ENCODE results near the gene GABRP.

DNA sequence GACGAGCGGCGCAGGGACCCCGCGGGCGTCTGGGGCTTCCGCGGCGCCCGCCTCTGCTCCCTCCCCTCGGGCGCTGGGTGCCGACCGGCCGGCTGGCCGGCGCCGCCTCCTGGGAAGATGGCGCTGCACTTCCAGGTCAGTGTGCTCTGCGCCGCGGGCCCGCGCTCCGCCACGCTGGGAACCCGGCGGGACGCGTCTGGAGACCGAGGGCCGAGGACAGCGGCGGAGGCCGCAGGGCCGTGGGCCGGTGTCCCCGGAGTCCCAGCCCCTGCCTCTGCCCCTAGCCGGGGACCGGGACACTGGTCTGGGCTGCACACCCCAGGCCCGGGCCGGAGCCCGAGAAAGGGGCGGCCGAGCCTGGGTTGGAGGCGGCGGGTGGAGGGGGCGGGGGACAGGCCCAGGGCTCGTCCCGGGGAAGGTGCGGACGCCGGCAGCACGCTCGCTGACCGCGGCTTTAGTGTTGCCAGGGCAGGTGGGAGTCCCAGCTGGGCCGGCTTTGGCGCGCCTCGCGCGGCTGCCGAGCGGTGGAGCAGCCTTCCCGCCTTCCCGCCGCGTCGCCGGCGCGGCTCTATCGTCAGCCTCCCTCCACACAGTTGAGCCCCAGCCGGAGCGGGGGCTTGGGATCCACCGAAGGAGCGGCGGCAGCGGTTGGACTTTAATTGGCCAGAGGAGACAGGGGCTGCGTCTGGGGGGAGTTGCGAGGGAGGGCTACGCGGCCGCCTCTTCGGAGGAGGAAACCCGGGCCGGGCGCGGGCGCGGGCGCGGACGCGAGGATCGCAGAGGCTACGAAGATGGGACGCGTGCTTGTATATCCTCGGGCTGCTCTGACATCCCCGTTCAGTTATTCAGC lies 78.6 kb downstream of the GABRP start, which contains the start of gene RANBP17:
- TF ChIP-seq, protein P1, sequence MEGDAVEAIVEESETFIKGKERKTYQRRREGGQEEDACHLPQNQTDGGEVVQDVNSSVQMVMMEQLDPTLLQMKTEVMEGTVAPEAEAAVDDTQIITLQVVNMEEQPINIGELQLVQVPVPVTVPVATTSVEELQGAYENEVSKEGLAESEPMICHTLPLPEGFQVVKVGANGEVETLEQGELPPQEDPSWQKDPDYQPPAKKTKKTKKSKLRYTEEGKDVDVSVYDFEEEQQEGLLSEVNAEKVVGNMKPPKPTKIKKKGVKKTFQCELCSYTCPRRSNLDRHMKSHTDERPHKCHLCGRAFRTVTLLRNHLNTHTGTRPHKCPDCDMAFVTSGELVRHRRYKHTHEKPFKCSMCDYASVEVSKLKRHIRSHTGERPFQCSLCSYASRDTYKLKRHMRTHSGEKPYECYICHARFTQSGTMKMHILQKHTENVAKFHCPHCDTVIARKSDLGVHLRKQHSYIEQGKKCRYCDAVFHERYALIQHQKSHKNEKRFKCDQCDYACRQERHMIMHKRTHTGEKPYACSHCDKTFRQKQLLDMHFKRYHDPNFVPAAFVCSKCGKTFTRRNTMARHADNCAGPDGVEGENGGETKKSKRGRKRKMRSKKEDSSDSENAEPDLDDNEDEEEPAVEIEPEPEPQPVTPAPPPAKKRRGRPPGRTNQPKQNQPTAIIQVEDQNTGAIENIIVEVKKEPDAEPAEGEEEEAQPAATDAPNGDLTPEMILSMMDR (IDR thresholded peaks at IDR 0.05), result no peak
- no peak for TF ChIP-seq POLR2A (IDR thresholded peaks at IDR 0.05)

Data from uterus (tissue), 2 donors.